Measurements from ENCODE around the gene CTDSP1.

DNA sequence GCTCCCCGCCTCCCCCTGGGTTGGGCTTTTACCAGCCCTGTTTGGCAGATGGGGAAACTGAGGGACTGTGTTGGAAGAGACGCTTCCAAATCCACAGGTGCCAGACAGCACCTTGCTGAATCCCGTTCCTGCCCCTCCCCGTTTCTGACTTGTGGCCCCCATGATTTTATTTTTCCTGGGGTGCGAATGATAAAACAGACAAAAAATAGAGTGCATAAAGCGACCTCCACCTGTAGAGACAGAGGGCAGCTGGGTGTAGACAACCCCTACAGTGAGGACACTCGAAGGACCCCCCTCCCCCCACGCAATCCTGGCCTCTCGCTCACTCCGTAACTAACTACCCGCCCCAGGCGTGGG, 2.2 kb upstream of the CTDSP1 start:
- TF ChIP-seq, protein P1, sequence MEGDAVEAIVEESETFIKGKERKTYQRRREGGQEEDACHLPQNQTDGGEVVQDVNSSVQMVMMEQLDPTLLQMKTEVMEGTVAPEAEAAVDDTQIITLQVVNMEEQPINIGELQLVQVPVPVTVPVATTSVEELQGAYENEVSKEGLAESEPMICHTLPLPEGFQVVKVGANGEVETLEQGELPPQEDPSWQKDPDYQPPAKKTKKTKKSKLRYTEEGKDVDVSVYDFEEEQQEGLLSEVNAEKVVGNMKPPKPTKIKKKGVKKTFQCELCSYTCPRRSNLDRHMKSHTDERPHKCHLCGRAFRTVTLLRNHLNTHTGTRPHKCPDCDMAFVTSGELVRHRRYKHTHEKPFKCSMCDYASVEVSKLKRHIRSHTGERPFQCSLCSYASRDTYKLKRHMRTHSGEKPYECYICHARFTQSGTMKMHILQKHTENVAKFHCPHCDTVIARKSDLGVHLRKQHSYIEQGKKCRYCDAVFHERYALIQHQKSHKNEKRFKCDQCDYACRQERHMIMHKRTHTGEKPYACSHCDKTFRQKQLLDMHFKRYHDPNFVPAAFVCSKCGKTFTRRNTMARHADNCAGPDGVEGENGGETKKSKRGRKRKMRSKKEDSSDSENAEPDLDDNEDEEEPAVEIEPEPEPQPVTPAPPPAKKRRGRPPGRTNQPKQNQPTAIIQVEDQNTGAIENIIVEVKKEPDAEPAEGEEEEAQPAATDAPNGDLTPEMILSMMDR (IDR thresholded peaks at IDR 0.05; ENCODE audit: poor library complexity): no peak
- TF ChIP-seq EZH2phosphoT487 (IDR thresholded peaks at IDR 0.05; ENCODE audit: low read depth, severe bottlenecking, unreplicated experiment) (no peak), EZH2 (IDR thresholded peaks at IDR 0.05; ENCODE audit: borderline replicate concordance) (no peak)

Measured in hepatocyte (in vitro differentiated cells).